Activated CD4-positive, alpha-beta T cell treated with anti-CD3 and anti-CD28 coated beads for 36 hours (primary cell): ENCODE results near the gene PGLYRP1. TPM values are rescaled to one million over a fixed set of nuclear protein-coding genes. Genes with fewer than 3 reads are reported as not detected.
A peak's percentile ranks its signal among the peaks of the same experiment; 100 is the strongest.

ENCODE experiments used
- ATAC-seq: fragments of 200-7000 bp; cut with Tn5 transposase; one replicate; pipeline ENCODE4 v1.10.0; 2021; ENCODE audit warnings: mild to moderate bottlenecking, moderate library complexity
- CTCF ChIA-PET: fragments of 350-600 bp; sonication (Branson Sonifier 250); formaldehyde crosslinking; loops from one replicate; lab custom pipeline; 2021; ENCODE audit warnings: antibody characterized with exemption; lab: Charles Lee
- POLR2A ChIA-PET: fragments of 350-600 bp; sonication (Branson Sonifier 250); formaldehyde crosslinking; loops from one replicate; lab custom pipeline; 2021; ENCODE audit warnings: antibody characterized with exemption, inconsistent platforms; lab: Charles Lee
- DNase-seq: peaks from one replicate; pipeline ENCODE4 v3.0.0-alpha.2; 2020
- H3K27ac Mint-ChIP-seq: one replicate; pipeline ENCODE4 v1.8.0; 2021; ENCODE audit warnings: mixed read lengths
- H3K27me3 Mint-ChIP-seq: one replicate; pipeline ENCODE4 v1.8.0; 2021; ENCODE audit warnings: mixed read lengths
- H3K36me3 Mint-ChIP-seq: one replicate; pipeline ENCODE4 v1.8.0; 2021; ENCODE audit warnings: low read depth, mixed read lengths
- H3K4me1 Mint-ChIP-seq: one replicate; pipeline ENCODE4 v1.8.0; 2021; ENCODE audit warnings: mixed read lengths
- H3K4me3 Mint-ChIP-seq: one replicate; pipeline ENCODE4 v1.8.0; 2021; ENCODE audit warnings: mild to moderate bottlenecking, moderate library complexity, mixed read lengths
- H3K9me3 Mint-ChIP-seq: one replicate; pipeline ENCODE4 v1.8.0; 2021; ENCODE audit warnings: low read depth, mixed read lengths
- intact Hi-C, 2 experiments: fragments of 100-400 bp; cut with DNase I in 1 of 2; cut with micrococcal nuclease in 1 of 2; formaldehyde crosslinking; loops; one replicate each; pipeline versions ENCODE4 v1.14.2 to v1.15.1; 2022 to 2024; cut with DNase I, micrococcal nuclease
- microRNA-seq: library from miRNA; unstranded; fragments of <30 nt; microRNA quantifications from one replicate; pipeline ENCODE4 v1.2.0, GENCODE V29; 2021; ENCODE audit warnings: borderline replicate concordance
- total RNA-seq, 2 experiments: library from RNA; stranded (reverse); gene quantifications; one replicate each; pipeline ENCODE4 v1.2.3, GENCODE V29; 2021

PGLYRP1 gene
- total RNA-seq, 2 experiments from 2014 or later: not detected

- POLR2A ChIA-PET: no interaction called here
- intact Hi-C loops: no loop called here
- H3K9me3 Mint-ChIP-seq: no peaks in the 10 kb centered on the region
Measured at GRCh38 chr19:45976178-45976577, 46.7 kb downstream of the PGLYRP1 start.

GRCh38 chr19:45975306-45976070, 47.4 kb downstream of the PGLYRP1 start:
- intact Hi-C loops: no loop called here
- no peak overlapping the region for H3K27ac Mint-ChIP-seq
- H3K27me3 Mint-ChIP-seq: peaks cover 41% of the 10 kb centered on the region

More at GRCh38 chr19:45976178-45976577, 46.7 kb downstream of the PGLYRP1 start:
- Mint-ChIP-seq H3K36me3 (no peaks in the 10 kb centered on the region), H3K4me1 (peaks cover 15% of the 10 kb centered on the region), H3K27ac (no peak overlapping the region), H3K4me3 (no peak overlapping the region), H3K27me3 (peaks cover 37% of the 10 kb centered on the region)
- DNase-seq: no peak
- no peak for ATAC-seq
- CTCF ChIA-PET: interaction anchor here (0.5 kb wide), 1 partner anchor 53 kb away, joined by 3 read pairs; no protein-coding TSS in a partner anchor

DNA sequence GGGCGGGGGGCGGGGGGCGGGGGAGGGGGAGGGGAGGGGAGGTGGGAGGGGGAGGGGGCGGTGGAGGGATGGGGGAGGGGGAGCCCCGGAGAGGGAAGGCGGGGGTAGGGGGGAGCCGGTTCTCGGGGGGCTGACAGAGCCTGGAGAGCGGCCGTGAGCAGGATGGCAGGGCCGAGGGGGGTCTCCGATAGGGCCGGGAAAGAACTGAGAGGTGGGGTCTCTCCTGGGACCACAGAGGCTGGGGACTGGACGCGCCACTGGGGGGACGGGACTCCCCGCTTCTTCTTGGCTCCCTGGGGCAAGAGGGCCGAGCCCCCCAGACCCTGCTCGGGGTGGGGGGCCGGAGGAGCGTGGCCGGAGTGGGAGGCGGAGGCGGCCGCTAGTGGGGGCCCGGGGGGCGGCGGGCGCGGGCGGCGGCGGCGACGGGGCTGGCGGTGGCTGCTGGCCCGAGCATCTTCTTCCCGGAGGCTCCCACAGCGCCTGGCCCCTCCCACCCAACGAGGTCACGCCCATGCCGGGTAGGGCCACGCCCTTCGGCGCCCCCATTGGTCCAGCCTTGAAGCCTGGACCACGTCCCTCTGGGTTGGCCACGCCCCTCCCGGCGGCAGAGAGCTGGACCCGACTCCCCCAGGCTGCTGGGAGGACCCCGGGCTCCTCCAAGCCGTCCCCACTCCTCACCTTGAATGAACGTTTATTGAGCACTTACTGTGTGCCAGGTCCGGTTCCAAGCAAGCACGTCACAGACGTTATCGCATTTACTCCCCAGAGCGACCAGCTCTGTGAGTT, 49.1 kb downstream of the PGLYRP1 start, which contains the start of gene NOVA2:
NOVA2 (minus strand) TSS at position 313 of the 786 bp plus-strand sequence. CDS start 514 bp downstream, outside the sequence.
- Mint-ChIP-seq H3K27me3 (peaks cover 51% of the 10 kb centered on the region), H3K4me1 (peaks cover 17% of the 10 kb centered on the region), H3K9me3 (no peaks in the 10 kb centered on the region), H3K36me3 (no peaks in the 10 kb centered on the region), H3K4me3 (no peak within 1 kb of the TSS), H3K27ac (no peak within 1 kb of the TSS)
- peak; percentile 78 for DNase-seq
- ATAC-seq: peak; percentile 82
- POLR2A ChIA-PET: no interaction called here
- intact Hi-C loops: loop anchor here in 1 of 2 experiments (1.0 kb wide), 1 partner anchor 22 kb away; the partner anchor contains the start of gene CCDC61
- CTCF ChIA-PET: interaction anchor here (0.9 kb wide), 1 partner anchor 43 kb away, joined by 4 read pairs; no protein-coding TSS in a partner anchor

More at GRCh38 chr19:45975306-45976070, 47.4 kb downstream of the PGLYRP1 start:
- Mint-ChIP-seq H3K4me1 (peaks cover 17% of the 10 kb centered on the region), H3K9me3 (no peaks in the 10 kb centered on the region), H3K4me3 (no peak overlapping the region), H3K36me3 (no peaks in the 10 kb centered on the region)
- DNase-seq: no peak
- POLR2A ChIA-PET: no interaction called here
- no peak for ATAC-seq
- CTCF ChIA-PET: interaction anchor here (0.5 kb wide), 1 partner anchor 53 kb away, joined by 3 read pairs; no protein-coding TSS in a partner anchor

DNA sequence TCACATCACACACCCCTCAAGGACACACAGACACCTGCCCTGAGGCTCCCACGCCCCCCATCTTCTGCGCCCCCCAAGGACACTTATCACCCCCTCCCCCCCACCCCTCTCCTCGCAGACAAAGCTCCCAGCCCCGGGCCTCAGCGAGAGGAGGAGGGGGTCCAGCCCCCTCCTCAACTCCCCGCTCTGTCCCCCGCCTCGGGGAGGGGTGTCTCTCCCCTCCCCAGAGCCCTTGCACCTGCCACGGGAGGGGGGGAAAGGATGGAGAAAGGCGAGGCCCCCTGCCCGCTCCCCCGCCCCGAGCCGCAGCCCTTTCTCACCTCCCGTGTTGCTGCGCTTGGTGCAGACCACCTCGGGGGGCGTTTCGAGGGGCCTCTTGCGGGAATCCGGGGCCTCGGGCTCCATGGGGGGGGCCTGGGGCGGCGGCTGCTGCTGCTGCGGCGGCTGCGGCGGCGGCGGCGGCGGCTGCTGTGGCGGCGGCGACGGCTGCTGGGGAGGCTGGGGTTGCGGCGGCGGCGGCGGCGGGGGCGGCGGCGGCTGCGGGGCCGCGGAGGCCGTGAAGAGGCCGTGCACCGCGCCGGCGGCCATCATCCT, 49.8 kb downstream of the PGLYRP1 start:
- Mint-ChIP-seq H3K4me3 (no peak overlapping the region), H3K4me1 (peaks cover 17% of the 10 kb centered on the region), H3K27me3 (peaks cover 53% of the 10 kb centered on the region), H3K36me3 (no peaks in the 10 kb centered on the region), H3K9me3 (no peaks in the 10 kb centered on the region), H3K27ac (no peak overlapping the region)
- DNase-seq: peak; percentile 22
- ChIA-PET POLR2A (no interaction called here), CTCF (no interaction called here)
- ATAC-seq: no peak
- intact Hi-C loops: no loop called here

DNA sequence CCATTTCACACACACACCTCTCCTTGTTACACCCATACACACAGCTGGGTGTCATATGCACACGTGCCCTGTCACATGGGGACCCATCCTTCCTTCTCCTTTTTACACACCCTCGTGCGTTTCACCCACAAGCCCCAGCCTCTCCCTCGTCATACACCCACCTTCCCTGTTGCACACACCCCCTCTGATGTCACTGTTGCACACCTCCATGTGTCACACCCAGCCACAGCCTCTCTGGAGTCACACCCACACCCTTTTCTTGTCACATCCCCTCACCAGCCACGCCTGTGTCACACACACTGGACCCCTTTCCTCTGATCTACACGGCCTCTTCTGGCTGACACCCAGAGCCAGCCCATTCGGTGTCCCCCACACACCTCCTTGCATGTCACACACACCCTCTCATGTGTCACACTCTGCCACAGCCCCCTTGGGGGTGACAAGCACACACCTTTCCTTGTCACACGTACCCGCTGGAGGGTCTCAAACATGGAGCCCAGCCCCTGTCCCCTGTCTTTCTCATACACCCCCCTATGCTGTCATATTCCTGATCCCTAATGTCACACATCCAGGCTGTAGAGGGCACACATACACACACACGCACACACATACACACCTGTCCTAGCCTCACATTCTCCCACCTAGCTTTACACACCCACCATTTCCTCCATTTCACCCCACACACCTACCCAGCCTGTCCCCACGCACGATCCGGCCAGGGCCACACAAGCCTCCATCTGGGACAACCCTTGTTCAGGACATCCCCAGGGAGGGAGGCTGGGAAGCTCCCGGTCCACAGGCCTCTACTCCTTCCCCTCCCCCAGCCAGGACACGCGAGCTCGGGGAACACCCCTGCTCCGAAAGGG, 50.5 kb downstream of the PGLYRP1 start:
- H3K36me3 Mint-ChIP-seq: no peaks in the 10 kb centered on the region
- DNase-seq: peak; percentile 62
- peaks cover 17% of the 10 kb centered on the region for H3K4me1 Mint-ChIP-seq
- POLR2A ChIA-PET: no interaction called here
- H3K4me3 Mint-ChIP-seq: no peak overlapping the region
- H3K27me3 Mint-ChIP-seq: peaks cover 51% of the 10 kb centered on the region
- intact Hi-C loops: no loop called here
- peak; percentile 63 for ATAC-seq
- no peak overlapping the region for H3K27ac Mint-ChIP-seq
- H3K9me3 Mint-ChIP-seq: no peaks in the 10 kb centered on the region
- CTCF ChIA-PET: no interaction called here

DNA sequence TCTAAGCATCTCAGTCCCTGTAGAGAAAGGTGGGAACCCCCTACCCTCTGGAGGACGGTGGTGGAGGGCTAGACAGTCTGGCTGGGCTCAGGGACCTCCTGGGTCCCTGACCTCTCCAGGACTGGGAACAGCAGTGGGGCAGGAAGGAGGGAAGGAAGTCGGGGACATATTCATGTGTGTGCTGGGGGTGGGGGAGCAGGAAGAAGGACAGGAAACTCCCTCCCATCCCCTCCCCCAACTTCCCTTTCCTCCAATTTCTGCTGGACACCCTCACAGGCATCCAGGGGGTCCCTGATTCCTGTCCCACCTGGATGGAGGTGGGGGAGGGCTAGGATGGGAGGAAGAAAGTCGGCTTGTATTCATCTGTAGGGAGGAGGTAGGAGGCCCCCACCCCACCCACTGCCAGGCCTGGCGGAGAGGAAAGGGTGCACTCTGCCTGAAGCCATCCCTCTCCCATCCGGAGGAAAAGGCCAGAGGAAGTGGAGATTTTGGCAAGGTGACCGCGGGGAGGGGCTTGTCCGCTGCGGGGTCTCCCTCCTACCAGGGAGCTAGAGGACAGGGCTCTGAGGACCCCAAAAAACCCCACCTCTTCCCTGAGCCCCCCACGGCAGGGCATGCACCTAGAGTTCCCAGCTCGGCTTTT, 51.5 kb downstream of the PGLYRP1 start:
- Mint-ChIP-seq H3K9me3 (no peaks in the 10 kb centered on the region), H3K27me3 (peaks cover 55% of the 10 kb centered on the region), H3K27ac (no peak overlapping the region), H3K4me3 (no peak overlapping the region), H3K4me1 (peaks cover 17% of the 10 kb centered on the region), H3K36me3 (no peaks in the 10 kb centered on the region)
- DNase-seq (no peak), ATAC-seq (no peak)
- POLR2A ChIA-PET: no interaction called here
- intact Hi-C loops: no loop called here
- CTCF ChIA-PET: no interaction called here

GRCh38 chr19:45969676-45970075, 53.2 kb downstream of the PGLYRP1 start:
- H3K4me1 Mint-ChIP-seq: peaks cover 17% of the 10 kb centered on the region
- DNase-seq (no peak), ATAC-seq (no peak)
- H3K9me3 Mint-ChIP-seq: no peaks in the 10 kb centered on the region
- H3K4me3 Mint-ChIP-seq: no peak overlapping the region
- peaks cover 48% of the 10 kb centered on the region for H3K27me3 Mint-ChIP-seq
- CTCF ChIA-PET: interaction anchor here (0.6 kb wide), 1 partner anchor 766 kb away, joined by 4 read pairs; no protein-coding TSS in a partner anchor
- H3K27ac Mint-ChIP-seq: no peak overlapping the region
- POLR2A ChIA-PET: interaction anchor here (0.6 kb wide), 1 partner anchor 82 kb away, joined by 3 read pairs; no protein-coding TSS in a partner anchor
- intact Hi-C loops: no loop called here
- no peaks in the 10 kb centered on the region for H3K36me3 Mint-ChIP-seq

Small RNA genes lying within 50 kb of the gene (microRNA-seq; reads per million reads assigned to microRNA genes)
- gene MIR769: 178 reads per million, percentile 70 among the genes with 10 or more reads in this experiment

Other genes with a start within 250 kb of the PGLYRP1 start
- gene DMPK, start 240.6 kb downstream of the PGLYRP1 start, total RNA-seq: 10 to 100 TPM; 15.0 to 19.4 TPM
- 10 to 100 TPM; 31.1 to 35.1 TPM for gene DMWD, start 230.2 kb downstream of the PGLYRP1 start, total RNA-seq
- under 1 TPM; 0.21 to 0.23 TPM for gene RSPH6A, start 207.7 kb downstream of the PGLYRP1 start, total RNA-seq
- gene SYMPK, start 159.9 kb downstream of the PGLYRP1 start, total RNA-seq: 100 to 1,000 TPM; 108 to 128 TPM
- under 1 TPM; 0.40 to 0.62 TPM for gene FOXA3, start 158.7 kb downstream of the PGLYRP1 start, total RNA-seq
- 10 to 100 TPM; 12.6 to 15.2 TPM for gene IRF2BP1, start 136.9 kb downstream of the PGLYRP1 start, total RNA-seq
- 1 to 10 TPM; 5.0 to 5.6 TPM for gene MYPOP, start 120.4 kb downstream of the PGLYRP1 start, total RNA-seq
- not detected for gene NANOS2, start 108.3 kb downstream of the PGLYRP1 start, total RNA-seq
- gene NOVA2, start 49.2 kb downstream of the PGLYRP1 start, total RNA-seq: under 1 TPM; 0.02 to 0.09 TPM
- gene CCDC61, start 27.6 kb downstream of the PGLYRP1 start, total RNA-seq: 10 to 100 TPM; 22.4 to 26.2 TPM
- gene IGFL4, start 17.9 kb upstream of the PGLYRP1 start, total RNA-seq: not detected
- not detected for gene IGFL3, start 101.6 kb upstream of the PGLYRP1 start, total RNA-seq
- not detected for gene IGFL2, start 125.2 kb upstream of the PGLYRP1 start, total RNA-seq
- not detected for gene IGFL1, start 206.7 kb upstream of the PGLYRP1 start, total RNA-seq